Iris pigment epithelial cell (primary cell): Measurements from ENCODE around the gene BBS1.

Experiments used
- DNase-seq: peaks from one replicate; pipeline ENCODE4 v3.0.0-alpha.2; 2011; ENCODE audit warnings: low read depth

The BBS1 gene

DNA sequence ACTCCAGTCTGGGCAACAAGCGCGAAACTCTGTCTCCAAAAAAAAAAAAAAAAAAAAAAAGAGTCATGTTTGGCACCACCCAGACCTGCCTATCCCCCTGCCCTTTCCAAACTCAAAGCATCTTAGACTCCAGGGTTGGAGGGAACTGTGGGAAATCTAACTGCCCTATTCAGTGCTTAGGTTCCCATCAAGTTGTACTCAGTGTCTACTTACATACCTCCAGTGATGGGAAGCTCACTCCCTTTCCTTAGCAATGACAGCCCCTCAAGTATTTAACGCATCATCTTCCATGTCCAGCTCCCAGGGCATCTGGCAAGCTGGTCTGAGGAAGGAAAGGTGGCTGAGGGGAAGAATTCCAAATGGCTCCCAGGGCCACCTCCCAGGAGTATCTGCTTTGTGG, 39.3 kb downstream of the BBS1 start:
- DNase-seq: no peak

DNA sequence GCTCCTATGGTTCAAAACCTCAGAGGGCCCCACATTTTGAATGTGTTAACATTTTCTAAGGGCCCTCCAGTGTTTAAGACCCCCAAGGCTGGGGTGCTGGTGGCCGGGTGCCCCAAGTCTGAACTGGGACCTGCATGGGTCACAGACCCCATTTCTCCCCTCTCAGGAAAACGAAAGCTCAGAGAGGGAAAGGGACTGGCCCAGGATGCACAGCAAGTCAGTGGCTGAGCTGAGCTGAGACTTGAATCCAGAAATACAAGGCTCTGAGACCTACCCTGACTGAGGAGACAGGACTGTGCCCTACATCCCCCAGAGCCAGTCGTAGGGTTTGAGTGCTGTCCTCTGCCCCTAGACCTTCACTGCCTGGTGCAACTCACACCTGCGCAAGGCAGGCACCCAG, 40.5 kb downstream of the BBS1 start:
- no peak for DNase-seq

DNA sequence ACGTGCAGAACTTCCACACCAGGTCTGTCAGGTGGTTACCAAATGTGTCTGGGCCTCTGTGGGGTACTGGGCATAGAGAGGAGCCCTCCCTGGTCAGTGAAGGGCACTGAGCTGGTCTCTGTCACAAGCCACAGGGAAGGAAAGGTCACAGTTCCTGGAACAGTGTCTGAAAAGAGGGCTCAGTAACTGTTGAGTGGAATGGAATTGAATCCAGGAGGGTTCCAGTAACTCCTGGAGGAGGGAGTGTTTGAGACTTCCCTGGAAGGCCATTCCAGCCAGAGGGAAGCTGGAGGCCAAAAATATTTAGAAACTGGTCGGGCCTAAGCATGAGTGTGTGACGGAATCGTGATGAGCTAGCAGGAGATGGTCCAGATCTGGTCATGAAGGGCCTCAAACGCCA, 44.2 kb downstream of the BBS1 start:
- no peak for DNase-seq

DNA sequence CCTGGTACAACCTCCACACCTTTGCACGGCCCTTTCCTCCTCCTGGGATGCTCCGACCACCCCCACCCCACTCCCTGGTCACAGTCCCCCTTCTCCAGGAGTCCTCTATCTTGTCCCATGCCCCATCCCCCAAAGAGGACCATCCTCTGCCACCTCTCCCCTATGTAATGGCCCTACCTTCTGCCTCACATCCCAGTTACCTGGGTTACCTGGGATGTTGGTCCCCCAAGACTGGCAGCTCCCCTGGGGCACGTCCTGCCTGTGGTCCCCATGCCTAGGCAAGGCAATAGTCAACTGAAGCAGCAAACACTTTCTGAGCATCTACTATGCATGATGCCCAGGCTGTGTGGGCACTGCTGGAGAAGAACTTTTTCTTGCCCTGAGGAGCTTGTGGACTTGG, 45.0 kb downstream of the BBS1 start:
- no peak for DNase-seq

DNA sequence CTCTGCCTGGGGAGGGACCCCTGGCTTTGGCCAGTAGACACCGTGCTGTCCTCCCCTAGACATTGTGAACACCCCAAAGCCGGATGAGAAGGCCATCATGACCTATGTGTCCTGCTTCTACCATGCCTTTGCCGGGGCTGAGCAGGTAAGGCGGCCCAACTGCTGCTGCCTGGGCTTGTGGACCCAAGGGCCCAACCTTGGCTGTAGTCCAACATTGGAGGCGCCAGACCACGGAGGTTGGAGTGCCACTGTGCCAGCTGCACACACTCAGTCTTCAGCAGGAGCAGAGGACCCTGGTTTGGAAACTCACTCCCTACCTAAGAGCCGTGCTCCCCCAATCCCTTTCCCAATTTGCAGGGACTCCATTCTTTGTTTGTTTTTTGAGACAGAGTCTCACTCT, 45.7 kb downstream of the BBS1 start:
- DNase-seq: no peak

DNA sequence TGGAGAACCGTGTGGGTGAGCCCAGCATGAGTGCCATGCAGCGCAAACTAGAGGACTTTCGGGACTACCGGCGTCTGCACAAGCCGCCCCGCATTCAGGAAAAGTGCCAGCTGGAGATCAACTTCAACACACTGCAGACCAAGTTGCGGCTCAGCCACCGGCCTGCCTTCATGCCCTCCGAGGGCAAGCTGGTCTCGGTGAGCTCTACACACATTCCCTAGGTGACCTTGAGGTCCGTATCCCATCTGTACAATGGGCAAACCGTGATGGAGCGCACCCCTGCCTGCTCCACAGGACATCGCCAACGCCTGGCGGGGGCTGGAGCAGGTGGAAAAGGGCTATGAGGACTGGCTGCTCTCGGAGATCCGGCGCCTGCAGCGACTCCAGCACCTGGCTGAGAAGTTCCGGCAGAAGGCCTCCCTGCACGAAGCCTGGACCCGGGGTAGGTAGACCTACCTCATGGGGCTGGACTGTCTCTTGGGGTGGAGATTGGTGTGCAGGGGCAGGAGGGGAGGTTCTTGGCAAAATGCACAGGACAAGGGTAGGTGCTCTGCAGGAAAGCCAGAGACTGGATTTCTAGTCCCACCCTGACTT, 47.4 kb downstream of the BBS1 start:
- DNase-seq: no peak

DNA sequence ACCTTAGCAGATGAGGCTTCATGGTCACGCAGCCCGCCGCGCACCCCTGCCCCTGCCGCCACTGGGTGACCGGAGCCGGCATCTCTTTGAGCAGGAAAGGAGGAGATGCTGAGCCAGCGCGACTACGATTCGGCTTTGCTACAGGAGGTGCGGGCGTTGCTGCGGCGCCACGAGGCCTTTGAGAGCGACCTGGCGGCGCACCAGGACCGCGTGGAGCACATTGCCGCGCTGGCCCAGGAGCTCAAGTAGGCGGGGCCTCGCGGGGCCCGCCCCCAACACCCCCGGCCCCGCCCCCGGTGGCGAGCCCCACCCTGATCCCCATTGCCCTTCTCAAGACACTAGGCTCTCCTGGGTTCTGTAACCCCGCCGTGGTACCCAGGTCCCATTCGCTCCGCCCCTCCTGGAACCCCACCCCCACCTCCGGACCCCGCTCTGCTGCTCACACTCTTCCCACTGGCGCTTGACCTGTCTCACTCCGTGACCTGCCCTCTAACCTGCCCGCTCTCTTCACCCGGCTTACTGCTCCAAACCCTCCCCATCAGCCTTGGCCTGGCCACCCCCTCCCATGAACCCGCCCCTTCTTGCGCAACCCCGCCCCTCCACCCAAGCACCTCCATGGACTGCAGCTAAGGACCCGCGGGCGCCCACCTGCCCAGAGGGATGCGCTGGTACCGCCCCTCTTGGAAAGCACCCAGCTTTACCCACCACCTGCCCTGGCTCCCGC, 48.9 kb downstream of the BBS1 start:
- DNase-seq: no peak

DNA sequence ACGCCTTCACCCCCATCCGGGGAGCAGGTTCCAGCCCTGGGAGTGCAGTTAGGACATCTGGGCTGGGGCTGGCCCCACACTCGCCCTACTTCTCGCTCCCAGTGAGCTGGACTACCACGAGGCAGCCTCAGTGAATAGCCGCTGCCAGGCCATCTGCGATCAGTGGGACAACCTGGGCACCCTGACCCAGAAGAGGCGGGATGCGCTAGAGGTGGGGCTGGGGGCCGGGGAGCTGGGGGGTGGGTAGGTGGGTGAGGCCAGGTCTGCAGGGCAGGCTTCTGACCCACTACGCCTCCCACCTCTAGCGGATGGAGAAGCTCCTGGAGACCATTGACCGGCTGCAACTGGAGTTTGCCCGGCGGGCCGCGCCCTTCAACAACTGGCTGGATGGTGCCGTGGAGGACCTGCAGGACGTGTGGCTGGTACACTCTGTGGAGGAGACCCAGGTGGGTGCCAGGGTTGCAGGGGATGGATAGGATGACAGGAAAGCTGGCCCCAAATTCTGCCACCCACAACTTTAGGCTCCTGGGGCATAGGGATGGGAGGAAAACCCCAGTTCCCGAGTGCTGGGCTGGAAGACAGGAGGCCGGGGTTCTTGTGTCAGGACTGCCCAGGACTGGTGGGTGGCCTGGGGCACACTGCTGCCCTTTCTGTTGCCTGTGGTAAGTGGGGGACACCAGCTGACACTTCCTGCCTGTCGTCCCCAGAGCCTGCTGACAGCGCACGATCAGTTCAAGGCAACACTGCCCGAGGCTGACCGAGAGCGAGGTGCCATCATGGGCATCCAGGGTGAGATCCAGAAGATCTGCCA, 49.6 kb downstream of the BBS1 start:
- DNase-seq: no peak

DNA sequence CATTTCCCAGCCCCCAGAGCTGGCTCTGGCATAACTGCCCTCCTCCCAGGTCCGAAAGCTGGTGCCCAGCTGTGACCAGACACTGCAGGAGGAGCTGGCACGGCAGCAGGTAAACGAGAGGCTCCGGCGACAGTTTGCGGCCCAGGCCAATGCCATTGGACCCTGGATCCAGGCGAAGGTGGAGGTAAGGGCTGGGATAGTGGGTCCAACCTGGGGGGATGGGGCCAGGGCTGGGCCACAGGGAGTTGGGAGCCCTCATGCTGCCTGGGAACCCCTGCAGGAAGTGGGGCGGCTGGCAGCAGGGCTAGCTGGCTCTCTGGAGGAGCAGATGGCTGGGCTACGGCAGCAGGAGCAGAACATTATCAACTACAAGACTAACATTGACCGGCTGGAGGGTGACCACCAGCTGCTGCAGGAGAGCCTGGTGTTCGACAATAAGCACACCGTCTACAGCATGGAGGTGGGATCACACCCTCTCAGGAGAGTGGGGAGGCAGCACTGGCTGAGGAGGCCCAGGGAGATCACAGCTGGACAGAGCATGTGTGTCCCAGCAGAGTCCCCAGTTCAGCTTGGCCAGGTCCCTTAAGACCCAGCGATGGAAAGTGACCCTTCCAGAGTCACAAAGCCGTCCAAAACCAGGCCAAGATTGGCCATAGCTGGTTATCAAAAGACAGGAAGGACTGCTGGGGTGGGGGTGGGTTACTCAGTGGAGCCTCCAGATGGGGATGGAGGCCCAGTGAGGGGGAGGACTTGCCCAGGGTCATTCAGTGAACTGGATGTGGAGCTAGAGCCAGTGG, 50.9 kb downstream of the BBS1 start:
- no peak for DNase-seq

DNA sequence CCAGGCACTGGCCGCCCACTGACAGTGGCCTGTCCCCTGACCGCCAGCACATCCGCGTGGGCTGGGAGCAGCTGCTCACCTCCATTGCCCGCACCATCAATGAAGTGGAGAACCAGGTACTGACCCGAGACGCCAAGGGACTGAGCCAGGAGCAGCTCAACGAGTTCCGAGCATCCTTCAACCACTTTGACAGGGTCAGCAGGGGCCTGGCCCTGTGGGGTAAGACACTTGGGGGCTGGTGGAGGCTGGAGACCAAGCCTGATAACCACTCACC, 51.5 kb downstream of the BBS1 start:
- no peak for DNase-seq

DNA sequence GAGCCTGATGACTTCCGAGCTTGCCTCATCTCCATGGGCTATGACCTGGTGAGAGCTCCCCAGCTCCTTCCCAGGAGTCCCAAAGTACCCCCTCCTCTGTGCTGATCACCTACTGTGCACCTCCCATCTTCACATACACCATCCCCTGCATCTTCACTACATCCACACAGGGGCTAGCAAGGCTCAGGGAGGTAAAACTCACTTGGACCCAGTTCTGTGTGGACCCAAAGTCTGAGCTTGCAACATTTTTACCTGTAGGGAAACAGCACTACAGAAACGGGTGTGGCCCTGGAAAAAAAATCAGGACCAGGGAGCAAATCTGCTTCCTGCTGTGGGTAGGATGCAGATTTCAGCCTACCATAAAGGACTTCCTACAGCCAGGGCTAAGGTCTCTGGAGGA, 51.8 kb downstream of the BBS1 start:
- no peak for DNase-seq

DNA sequence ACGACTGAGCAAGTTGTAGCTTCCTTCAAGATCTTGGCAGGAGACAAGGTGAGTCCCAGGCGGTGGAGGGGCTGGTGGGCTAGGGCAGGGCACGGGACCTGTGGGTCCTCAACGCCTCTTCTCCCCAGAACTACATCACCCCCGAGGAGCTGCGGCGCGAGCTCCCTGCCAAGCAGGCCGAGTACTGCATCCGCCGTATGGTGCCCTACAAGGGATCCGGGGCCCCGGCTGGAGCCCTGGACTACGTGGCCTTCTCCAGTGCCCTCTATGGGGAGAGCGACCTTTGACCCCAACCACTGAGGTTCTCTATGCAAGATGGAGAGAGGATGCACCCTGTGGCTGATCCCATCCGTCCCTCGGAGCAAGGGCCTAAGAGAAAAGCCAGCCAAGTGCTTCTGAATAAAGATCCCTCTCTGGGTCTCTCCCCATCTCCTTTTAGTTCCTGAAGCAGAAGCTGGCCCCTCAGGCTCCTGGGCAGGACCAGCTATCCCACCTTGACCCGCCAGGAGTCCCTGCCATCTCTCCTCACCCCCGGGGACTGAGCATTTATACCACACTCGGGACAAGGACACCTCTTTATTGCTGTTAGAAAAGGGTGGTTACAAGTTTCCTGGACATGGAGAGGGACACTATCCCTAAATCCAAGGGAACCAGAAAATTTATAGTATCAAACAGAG, 52.6 kb downstream of the BBS1 start:
- DNase-seq: no peak

DNA sequence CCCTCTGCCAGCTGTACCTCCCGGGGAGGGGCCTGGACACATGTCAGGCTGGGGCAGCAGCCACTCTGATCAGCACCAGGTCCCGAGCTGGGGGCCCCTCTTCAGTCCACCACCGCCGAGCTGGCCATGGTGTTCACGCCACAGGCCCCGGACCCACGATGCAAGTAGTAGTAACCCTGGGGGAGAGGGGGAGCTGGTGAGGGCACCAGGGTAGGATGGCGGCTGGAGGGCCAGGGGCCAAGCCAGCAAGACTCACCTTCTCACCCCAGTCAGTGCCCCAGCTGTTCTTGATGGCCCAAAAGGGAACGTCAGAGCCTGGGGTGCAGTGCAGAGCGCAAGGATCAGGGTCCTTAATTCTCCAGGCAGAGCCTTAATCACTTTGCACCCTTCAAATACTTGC, 53.4 kb downstream of the BBS1 start:
- no peak for DNase-seq

DNA sequence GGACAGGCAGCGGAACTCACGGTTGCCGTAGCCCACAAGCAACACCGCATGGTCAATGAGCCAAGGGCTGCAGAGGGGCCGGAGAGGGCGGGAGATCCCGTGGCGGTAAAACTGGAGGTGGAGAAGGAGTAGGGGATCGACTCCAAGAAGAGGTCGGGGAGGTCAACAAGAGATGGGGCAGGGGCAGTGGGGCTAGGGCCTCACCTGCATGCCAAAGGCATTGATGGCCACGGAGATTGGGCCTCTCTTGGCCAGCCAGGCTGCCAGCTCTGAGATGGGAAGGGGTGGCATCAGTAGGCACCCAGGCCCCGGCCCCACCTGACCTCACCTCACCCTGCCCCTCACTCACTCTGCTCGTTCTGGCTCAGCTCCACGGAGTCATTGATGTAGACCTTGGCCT, 54.1 kb downstream of the BBS1 start:
- DNase-seq: no peak

DNA sequence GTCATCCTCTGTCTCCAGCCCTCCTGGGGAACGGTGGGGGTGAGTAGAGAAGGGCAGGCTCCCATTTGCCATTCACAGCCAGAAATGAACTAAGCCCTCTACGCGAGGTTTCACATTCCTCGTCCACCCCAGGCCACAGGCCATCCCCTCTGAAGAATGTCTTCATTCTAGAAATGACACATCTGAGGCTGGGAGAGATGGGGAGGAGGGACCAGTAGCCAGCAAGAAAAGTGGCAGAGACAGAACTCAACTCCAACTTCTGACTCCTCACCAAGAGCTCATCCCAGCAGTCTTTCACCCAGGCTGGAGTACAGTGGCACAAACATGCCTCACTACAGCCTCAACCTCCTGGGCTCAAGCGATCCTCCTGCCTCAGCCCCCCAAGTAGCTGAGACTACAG, 54.5 kb downstream of the BBS1 start:
- DNase-seq: no peak

DNA sequence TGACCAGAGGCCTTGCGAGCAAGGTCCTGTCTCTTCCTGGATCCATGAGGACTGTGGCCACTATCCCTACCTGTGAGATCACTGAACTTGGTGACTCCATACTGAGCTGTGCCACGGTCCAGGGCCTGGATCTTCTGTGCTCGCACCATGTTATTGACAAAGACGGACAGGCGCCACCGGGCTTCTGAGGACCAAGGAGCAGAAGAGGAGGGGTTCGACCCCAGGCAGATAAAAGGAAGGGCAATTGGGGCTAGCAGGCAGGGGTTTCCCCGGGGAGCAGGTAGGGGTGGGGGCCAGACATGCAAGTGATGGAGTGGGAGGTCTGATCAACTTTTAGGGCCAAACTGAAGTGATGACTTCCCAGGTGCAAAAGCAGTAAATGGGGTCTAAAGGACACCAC, 55.8 kb downstream of the BBS1 start:
- no peak for DNase-seq

DNA sequence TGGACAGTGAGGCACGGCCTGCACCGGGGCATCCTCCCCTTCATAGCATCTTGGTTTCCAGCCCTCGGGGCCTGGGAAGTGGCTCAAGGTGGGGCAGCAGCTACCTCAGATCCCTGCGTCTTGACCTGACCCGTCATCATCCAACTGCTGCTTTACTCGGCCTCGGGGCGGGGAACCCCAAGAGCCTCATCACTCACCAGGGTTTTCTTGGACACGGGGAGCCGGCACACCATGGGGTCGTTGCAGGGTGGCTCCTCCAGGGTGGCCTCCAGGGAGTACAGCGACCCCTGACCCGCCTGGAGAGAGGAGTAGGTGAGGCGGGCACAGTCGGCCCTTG, 57.3 kb downstream of the BBS1 start:
- DNase-seq: no peak

DNA sequence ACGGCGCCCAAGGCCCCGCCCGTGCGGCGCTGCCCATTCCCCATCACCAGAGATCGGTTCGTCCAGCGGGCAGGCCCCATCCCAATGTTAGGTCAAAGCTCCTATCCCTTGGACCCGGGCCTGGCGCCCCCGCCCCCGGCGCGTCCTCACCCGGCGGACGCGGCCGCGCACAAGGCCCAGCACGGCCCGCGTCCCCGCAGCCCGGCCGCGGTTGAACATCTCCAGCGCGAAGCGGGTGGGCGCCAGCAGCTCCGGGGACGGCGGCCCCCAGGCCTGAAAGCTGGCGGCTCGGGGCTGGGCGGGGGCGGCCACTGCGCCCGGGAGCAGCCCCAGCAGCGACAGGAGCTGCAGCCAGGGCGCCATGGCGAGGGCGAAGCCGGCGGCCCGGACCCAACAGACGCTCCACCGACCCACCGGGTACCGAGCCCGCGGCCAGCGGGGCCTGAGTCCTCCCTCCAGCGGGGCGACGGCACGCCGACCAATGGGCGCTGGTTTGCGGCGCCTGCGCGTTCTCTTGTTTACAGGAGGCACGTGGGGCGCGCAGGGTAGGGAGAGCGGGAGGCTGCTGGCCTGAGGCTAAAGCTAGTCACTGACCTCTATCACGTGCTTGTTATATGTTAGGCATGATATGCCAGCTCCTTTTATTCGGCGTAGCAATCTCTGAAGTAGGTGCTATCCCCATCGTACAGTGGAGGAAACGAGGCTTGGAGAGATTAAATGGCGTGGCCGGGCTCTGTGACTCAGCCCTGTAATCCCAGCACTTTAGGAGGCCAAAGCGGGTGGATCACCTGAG, 57.9 kb downstream of the BBS1 start, which contains the start of gene CTSF:
Gene CTSF, minus strand, starts transcription at position 483 of the 793 bp plus-strand sequence. Its CDS starts 120 bp downstream, at position 363.
- DNase-seq: peak; percentile 71

DNA sequence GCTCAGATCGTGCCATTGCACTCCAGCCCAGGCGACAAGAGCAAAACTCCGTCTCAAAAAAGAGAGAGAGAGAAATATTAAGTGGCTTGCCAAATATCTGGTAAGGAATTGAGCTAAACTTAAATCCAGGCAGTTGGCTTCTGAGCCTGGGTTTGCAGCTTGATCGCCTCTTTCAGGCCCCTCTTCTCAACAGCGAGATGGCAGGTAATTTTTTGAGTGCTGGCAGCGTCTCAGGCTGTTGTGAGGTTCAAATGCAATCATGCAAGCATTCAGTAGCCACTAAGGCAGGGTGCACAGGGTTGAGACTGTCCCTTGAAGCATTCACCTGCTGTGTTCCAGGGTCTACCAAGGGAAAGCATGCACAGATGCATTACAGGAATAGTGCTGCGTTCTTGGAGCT, 58.6 kb downstream of the BBS1 start:
- DNase-seq: no peak

DNA sequence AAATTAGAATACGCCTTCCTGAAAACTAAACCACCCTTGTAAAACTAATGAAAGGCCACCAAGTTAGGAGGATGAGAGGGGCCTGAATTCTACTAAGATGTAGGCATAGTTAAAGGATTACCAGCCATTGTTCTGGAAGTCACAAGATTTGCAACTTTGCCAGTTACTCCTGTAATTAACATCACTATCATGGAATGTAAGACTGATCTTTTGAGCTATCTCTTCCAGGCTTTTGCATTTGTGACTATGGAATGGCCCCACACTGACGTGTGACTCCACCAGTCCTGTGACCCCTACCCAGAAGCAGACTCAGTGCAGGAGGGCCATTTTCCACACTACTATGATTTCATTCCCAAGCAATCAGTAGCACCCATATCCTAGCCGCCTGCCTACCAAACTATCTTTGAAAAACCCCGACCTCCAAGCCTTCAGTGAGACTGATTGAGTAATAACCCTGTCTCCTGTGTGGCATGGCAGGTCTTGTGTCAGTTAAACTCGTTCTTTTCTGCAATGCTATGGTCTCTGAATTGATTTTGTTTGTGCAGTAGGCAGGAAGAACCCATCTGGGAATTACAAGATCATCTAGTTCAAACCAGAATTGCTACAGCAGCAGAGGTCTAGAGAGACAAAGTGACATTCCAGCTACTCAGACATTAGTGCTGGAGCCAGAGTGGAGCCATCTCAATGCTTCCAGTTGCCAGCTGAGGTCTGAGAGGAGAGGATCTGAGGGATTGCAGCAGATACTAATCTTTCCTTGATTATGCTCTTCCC, 59.8 kb downstream of the BBS1 start:
- DNase-seq: no peak

DNA sequence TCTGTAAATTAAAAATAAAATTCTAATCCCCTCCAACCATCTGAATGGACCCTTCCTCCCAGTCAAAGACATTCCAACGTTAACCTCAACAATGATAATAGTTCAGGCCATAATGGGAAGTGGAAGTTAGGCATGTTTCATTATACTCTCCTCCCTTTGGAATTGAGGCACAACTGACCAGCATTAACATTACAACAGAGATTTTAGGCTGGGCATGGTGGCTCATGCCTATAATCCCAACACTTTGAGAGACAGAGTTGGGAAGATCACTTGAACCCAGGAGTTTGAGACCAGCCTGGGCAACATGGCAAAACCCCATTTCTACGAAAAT, 60.4 kb downstream of the BBS1 start:
- DNase-seq: no peak
